Keratinocyte (primary cell): ENCODE measurements around the gene TENM4. TPM values are rescaled to one million over a fixed set of nuclear protein-coding genes. Genes with fewer than 3 reads are reported as not detected.

ENCODE experiments used
- DNase-seq: peaks from one replicate; pipeline ENCODE4 v3.0.0-alpha.2; 2011; ENCODE audit warnings: low read depth, missing footprints, low spot score
- FAIRE-seq: peaks from 2 replicates; lab custom pipeline; 2011; peaks lifted over from hg19 to GRCh38; lab: Jason Lieb, UNC
- H2AFZ ChIP-seq: 2 replicates; pipeline ENCODE4 v1.6.0; 2012; ENCODE audit warnings: low read length, control low read depth, inconsistent platforms; ENCODE audit not compliant: control insufficient read depth
- H3K27ac ChIP-seq: 2 replicates; pipeline ENCODE4 v1.5.1; 2011; ENCODE audit warnings: low read length; ENCODE audit not compliant: control insufficient read depth, insufficient read depth
- H3K27me3 ChIP-seq: 3 replicates; pipeline ENCODE4 v1.6.0; 2011; ENCODE audit warnings: low read length; ENCODE audit not compliant: control insufficient read depth, insufficient read depth; ENCODE audit errors: extremely low read depth
- H3K36me3 ChIP-seq, 2 experiments: 2 replicates in 1 of 2; 3 replicates in 1 of 2; pipeline ENCODE4 v1.5.1; 2011; ENCODE audit warnings: low read length in 2 of 2, mild to moderate bottlenecking in 1 of 2; ENCODE audit not compliant: control insufficient read depth in 2 of 2, insufficient read depth in 2 of 2; ENCODE audit errors: extremely low read depth in 1 of 2
- H3K4me1 ChIP-seq: 3 replicates; pipeline ENCODE4 v1.5.1; 2011; ENCODE audit warnings: low read length; ENCODE audit not compliant: control insufficient read depth, insufficient read depth; ENCODE audit errors: extremely low read depth
- H3K4me2 ChIP-seq: 3 replicates; pipeline ENCODE4 v1.6.0; 2011; ENCODE audit warnings: low read depth, low read length; ENCODE audit not compliant: control insufficient read depth, insufficient read depth; ENCODE audit errors: extremely low read depth
- H3K4me3 ChIP-seq, 3 experiments: fragments of 200-600 bp in 1 of 3; sonication (generic) in 1 of 3; 2 replicates in 2 of 3; 3 replicates in 1 of 3; pipeline ENCODE4 v1.5.1; 2011 to 2016; ENCODE audit warnings: low read length in 3 of 3, mild to moderate bottlenecking in 3 of 3, control low read depth in 2 of 3, inconsistent platforms in 1 of 3, low read depth in 1 of 3, mixed read lengths in 1 of 3, mixed run types in 1 of 3, moderate library complexity in 1 of 3; ENCODE audit not compliant: control insufficient read depth in 2 of 3, insufficient read depth in 2 of 3; ENCODE audit errors: extremely low read depth in 1 of 3
- H3K79me2 ChIP-seq: 2 replicates; pipeline ENCODE4 v1.6.0; 2012; ENCODE audit warnings: low read length; ENCODE audit not compliant: control insufficient read depth, insufficient read depth
- H3K9ac ChIP-seq: 3 replicates; pipeline ENCODE4 v1.6.0; 2011; ENCODE audit warnings: low read length; ENCODE audit not compliant: control insufficient read depth, insufficient read depth; ENCODE audit errors: extremely low read depth
- H3K9me1 ChIP-seq: 3 replicates; pipeline ENCODE4 v1.6.0; 2011; ENCODE audit warnings: low read length; ENCODE audit not compliant: control insufficient read depth, insufficient read depth; ENCODE audit errors: extremely low read depth
- H3K9me3 ChIP-seq: 2 replicates; pipeline ENCODE4 v1.5.1; 2012; ENCODE audit warnings: low read depth, low read length; ENCODE audit not compliant: control insufficient read depth
- H4K20me1 ChIP-seq: 3 replicates; pipeline ENCODE4 v1.6.0; 2011; ENCODE audit warnings: low read length; ENCODE audit not compliant: control insufficient read depth, insufficient read depth; ENCODE audit errors: extremely low read depth
- EZH2 ChIP-seq: IDR thresholded peaks from one replicate; pipeline ENCODE4 v1.6.1; 2012; ENCODE audit warnings: inconsistent platforms, mild to moderate bottlenecking, low read length, moderate library complexity
- dilution Hi-C: fragments of 300-500 bp; cut with MboI; formaldehyde crosslinking; loops from one replicate; pipeline ENCODE4 v1.7.0; 2020; ENCODE audit warnings: low sequenced_read_pairs; ENCODE audit not compliant: extremely low pct_ligation_motif_present
- polyA plus RNA-seq, 5 experiments: library from polyadenylated mRNA; depleted of rRNA in 3 of 5; stranded (reverse) in 3 of 5; stranded (forward) in 1 of 5; unstranded in 1 of 5; fragments of >200 nt; gene quantifications; 1 replicate in 1 of 5; 2 replicates in 3 of 5; 3 replicates in 1 of 5; pipeline versions ENCODE4 v1.2.1 to v1.2.3, GENCODE V29; 2011 to 2012; ENCODE audit warnings: missing spikeins in 2 of 5, low read depth in 1 of 5, low replicate concordance in 1 of 5
- TF ChIP-seq, protein P1 (sequence below), 3 experiments: IDR thresholded peaks in 1 of 3; conservative IDR thresholded peaks in 1 of 3; optimal IDR thresholded peaks in 1 of 3; 2 replicates in 2 of 3; 3 replicates in 1 of 3; pipeline versions ENCODE3 to v1.5.1; 2011; ENCODE audit warnings: low read length in 3 of 3, mild to moderate bottlenecking in 3 of 3, moderate library complexity in 2 of 3, control low read depth in 1 of 3, inconsistent platforms in 1 of 3; ENCODE audit not compliant: insufficient read depth in 2 of 3; ENCODE audit errors: extremely low read depth in 1 of 3

Gene TENM4
- polyA plus RNA-seq, 1 donor (not counting 4 experiments of a cell fraction or from before 2014, with no cell fraction given) = 3.5 TPM

DNA sequence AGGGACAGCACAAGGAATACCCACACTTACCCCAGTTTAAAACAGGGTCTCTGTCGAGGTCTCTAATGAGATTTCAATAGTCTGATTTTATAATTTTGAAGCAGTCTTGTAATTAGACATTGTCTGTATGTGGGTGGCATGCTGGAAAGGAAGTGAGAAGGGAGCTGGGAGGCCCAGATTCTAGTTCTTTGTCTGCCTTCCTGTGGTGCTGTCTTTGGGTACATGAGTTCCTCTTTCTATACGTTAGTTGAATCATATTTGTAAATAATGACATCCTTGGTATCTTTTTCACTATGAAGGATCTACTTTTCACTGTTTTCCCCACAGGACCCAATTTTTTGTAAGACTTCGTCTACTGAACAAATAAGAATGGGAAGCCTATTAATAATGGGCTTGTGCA is 42.0 kb upstream of the TENM4 start:
- no peaks in the 10 kb centered on the region for H3K79me2 ChIP-seq
- TF ChIP-seq EZH2 = no peak
- TF ChIP-seq, protein P1, sequence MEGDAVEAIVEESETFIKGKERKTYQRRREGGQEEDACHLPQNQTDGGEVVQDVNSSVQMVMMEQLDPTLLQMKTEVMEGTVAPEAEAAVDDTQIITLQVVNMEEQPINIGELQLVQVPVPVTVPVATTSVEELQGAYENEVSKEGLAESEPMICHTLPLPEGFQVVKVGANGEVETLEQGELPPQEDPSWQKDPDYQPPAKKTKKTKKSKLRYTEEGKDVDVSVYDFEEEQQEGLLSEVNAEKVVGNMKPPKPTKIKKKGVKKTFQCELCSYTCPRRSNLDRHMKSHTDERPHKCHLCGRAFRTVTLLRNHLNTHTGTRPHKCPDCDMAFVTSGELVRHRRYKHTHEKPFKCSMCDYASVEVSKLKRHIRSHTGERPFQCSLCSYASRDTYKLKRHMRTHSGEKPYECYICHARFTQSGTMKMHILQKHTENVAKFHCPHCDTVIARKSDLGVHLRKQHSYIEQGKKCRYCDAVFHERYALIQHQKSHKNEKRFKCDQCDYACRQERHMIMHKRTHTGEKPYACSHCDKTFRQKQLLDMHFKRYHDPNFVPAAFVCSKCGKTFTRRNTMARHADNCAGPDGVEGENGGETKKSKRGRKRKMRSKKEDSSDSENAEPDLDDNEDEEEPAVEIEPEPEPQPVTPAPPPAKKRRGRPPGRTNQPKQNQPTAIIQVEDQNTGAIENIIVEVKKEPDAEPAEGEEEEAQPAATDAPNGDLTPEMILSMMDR (optimal IDR thresholded peaks at IDR 0.05 in 1 of 3, IDR thresholded peaks at IDR 0.05 in 1 of 3, conservative IDR thresholded peaks at IDR 0.05 in 1 of 3; ENCODE audit: extremely low read depth in 1 of 3, insufficient read depth in 2 of 3, low read length in 3 of 3) = no peak
- no peak overlapping the region for H3K9ac ChIP-seq
- no peaks in the 10 kb centered on the region for H3K27me3 ChIP-seq
- no peaks in the 10 kb centered on the region for H4K20me1 ChIP-seq
- no peak for FAIRE-seq
- no peak overlapping the region for H3K27ac ChIP-seq
- no peak overlapping the region for H3K4me2 ChIP-seq
- dilution Hi-C loops = no loop called here
- H3K36me3 ChIP-seq = no peaks in the 10 kb centered on the region
- H3K4me1 ChIP-seq = no peaks in the 10 kb centered on the region
- no peak overlapping the region for H2AFZ ChIP-seq
- no peaks in the 10 kb centered on the region for H3K9me1 ChIP-seq
- H3K9me3 ChIP-seq = no peaks in the 10 kb centered on the region
- DNase-seq = no peak
- H3K4me3 ChIP-seq = no peak overlapping the region

DNA sequence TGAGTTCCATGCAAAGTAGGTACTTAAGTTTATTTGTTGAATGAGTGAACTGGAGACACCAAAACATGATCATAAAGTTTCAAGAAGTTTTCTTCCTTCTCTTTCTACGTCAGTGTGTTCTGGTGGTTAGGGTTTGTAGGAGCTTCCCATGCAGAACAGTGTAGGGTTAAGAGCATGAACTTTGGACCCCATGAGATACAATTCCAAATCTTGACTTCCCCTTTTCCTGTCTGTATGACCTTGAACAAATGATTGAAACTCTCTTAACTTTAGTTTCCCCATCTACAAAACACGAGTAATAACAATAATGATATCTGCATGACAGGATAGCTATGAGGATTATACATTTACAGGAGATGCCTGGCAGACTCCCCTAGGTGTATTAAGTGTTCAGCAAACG is 41.0 kb upstream of the TENM4 start:
- Histone ChIP-seq H3K9me1 (no peaks in the 10 kb centered on the region), H3K27me3 (no peaks in the 10 kb centered on the region), H3K9ac (no peak overlapping the region), H3K4me2 (no peak overlapping the region), H3K9me3 (no peaks in the 10 kb centered on the region), H3K27ac (no peak overlapping the region), H2AFZ (no peak overlapping the region), H4K20me1 (no peaks in the 10 kb centered on the region), H3K4me3 (no peak overlapping the region), H3K4me1 (no peaks in the 10 kb centered on the region), H3K36me3 (no peaks in the 10 kb centered on the region), H3K79me2 (no peaks in the 10 kb centered on the region)
- dilution Hi-C loops = no loop called here
- no peak for DNase-seq
- TF ChIP-seq, protein P1 (optimal IDR thresholded peaks at IDR 0.05 in 1 of 3, IDR thresholded peaks at IDR 0.05 in 1 of 3, conservative IDR thresholded peaks at IDR 0.05 in 1 of 3; ENCODE audit: extremely low read depth in 1 of 3, insufficient read depth in 2 of 3, low read length in 3 of 3) = no peak
- no peak for TF ChIP-seq EZH2
- FAIRE-seq = no peak
